Measurements from ENCODE around the gene HSPG2. TPM values are rescaled to one million over a fixed set of nuclear protein-coding genes. Genes with fewer than 3 reads are reported as not detected.
A peak's percentile ranks its signal among the peaks of the same experiment; 100 is the strongest.

HSPG2 gene
- total RNA-seq, 1 donor from 2014 or later = 28.7 TPM

GRCh38 chr1:21822349-21822748 lies 114.8 kb downstream of the HSPG2 start:
- H3K36me3 ChIP-seq (ENCODE audit: control insufficient read depth, insufficient read depth, low read length) = peaks cover 15% of the 10 kb centered on the region
- no peak for TF ChIP-seq CTCF (IDR thresholded peaks at IDR 0.05; ENCODE audit: insufficient read depth, low read length, severe bottlenecking)
- H3K4me3 ChIP-seq (ENCODE audit: low read depth, low read length) = no peak overlapping the region
- no peaks in the 10 kb centered on the region for H3K27me3 ChIP-seq (ENCODE audit: control insufficient read depth, insufficient read depth, low read length)
- DNase-seq (ENCODE audit: low read depth) (no peak), FAIRE-seq (no peak)

- no peak overlapping the region for H3K4me3 ChIP-seq (ENCODE audit: low read depth, low read length)
- no peaks in the 10 kb centered on the region for H3K27me3 ChIP-seq (ENCODE audit: control insufficient read depth, insufficient read depth, low read length)
- DNase-seq (ENCODE audit: low read depth) (no peak), FAIRE-seq (no peak)
- TF ChIP-seq CTCF (IDR thresholded peaks at IDR 0.05; ENCODE audit: insufficient read depth, low read length, severe bottlenecking) = no peak
- H3K36me3 ChIP-seq (ENCODE audit: control insufficient read depth, insufficient read depth, low read length) = peaks cover 14% of the 10 kb centered on the region
Measured at GRCh38 chr1:21821385-21822019, 115.6 kb downstream of the HSPG2 start.

GRCh38 chr1:21820597-21821232 lies 116.4 kb downstream of the HSPG2 start:
- FAIRE-seq (no peak), DNase-seq (ENCODE audit: low read depth) (no peak)
- Histone ChIP-seq H3K36me3 (ENCODE audit: control insufficient read depth, insufficient read depth, low read length) (peaks cover 12% of the 10 kb centered on the region), H3K4me3 (ENCODE audit: low read depth, low read length) (no peak overlapping the region), H3K27me3 (ENCODE audit: control insufficient read depth, insufficient read depth, low read length) (no peaks in the 10 kb centered on the region)
- no peak for TF ChIP-seq CTCF (IDR thresholded peaks at IDR 0.05; ENCODE audit: insufficient read depth, low read length, severe bottlenecking)

GRCh38 chr1:21818656-21819055 lies 118.5 kb downstream of the HSPG2 start:
- TF ChIP-seq CTCF (IDR thresholded peaks at IDR 0.05; ENCODE audit: insufficient read depth, low read length, severe bottlenecking) = no peak
- Histone ChIP-seq H3K36me3 (ENCODE audit: control insufficient read depth, insufficient read depth, low read length) (peaks cover 5% of the 10 kb centered on the region), H3K4me3 (ENCODE audit: low read depth, low read length) (no peak overlapping the region), H3K27me3 (ENCODE audit: control insufficient read depth, insufficient read depth, low read length) (no peaks in the 10 kb centered on the region)
- FAIRE-seq (no peak), DNase-seq (ENCODE audit: low read depth) (peak; percentile 3)

- DNase-seq (ENCODE audit: low read depth) = peak; percentile 41
- no peaks in the 10 kb centered on the region for H3K36me3 ChIP-seq (ENCODE audit: control insufficient read depth, insufficient read depth, low read length)
- FAIRE-seq = peak; percentile 95
- no peaks in the 10 kb centered on the region for H3K27me3 ChIP-seq (ENCODE audit: control insufficient read depth, insufficient read depth, low read length)
- H3K4me3 ChIP-seq (ENCODE audit: low read depth, low read length) = no peak overlapping the region
- TF ChIP-seq CTCF (IDR thresholded peaks at IDR 0.05; ENCODE audit: insufficient read depth, low read length, severe bottlenecking) = no peak
Measured at GRCh38 chr1:21816602-21817302, 120.4 kb downstream of the HSPG2 start.

Measured in bronchial epithelial cell (primary cell).